ENCODE measurements around the gene MRM1.
"Not testable (repeated sequence)": the region's sequence is repeated elsewhere in the genome, so short reads cannot be mapped to it uniquely, and the experiment has no call there.

Gene MRM1

GRCh38 chr17:36598951-36599401 lies 2.4 kb upstream of the MRM1 start:
- peak in 1 of 42 donors; percentile 16 for DNase-seq
- intact Hi-C loops (cut with DNase I), result no loop called here

- intact Hi-C loops (cut with DNase I), result loop anchor here (2.0 kb wide), 1 partner anchor 1009 kb away; the partner anchor contains the start of gene SYNRG
- DNase-seq, result no peak
These were observed 1.7 kb upstream of the MRM1 start for GRCh38 chr17:36599546-36600250.

DNA sequence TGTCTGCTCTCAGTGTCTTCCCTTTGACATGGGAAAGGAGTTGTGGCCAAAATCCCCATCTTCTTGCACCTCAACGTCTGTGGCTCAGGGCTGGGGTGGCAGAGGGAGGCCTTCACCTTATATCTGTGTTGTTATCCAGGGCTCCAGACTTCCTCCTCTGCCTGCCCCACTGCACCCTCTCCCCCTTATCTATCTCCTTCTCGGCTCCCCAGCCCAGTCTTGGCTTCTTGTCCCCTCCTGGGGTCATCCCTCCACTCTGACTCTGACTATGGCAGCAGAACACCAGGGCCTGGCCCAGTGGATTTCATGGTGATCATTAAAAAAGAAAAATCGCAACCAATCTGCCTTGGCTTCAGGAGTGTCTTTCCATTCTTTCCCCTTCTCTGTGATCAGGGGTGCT lies 918 bp upstream of the MRM1 start:
- intact Hi-C loops (cut with DNase I), result loop anchor here (2.0 kb wide), 1 partner anchor 1008 kb away; the partner anchor contains the start of gene SYNRG
- no peak for DNase-seq

GRCh38 chr17:36600936-36601302 lies 464 bp upstream of the MRM1 start:
- intact Hi-C loops (cut with DNase I), result loop anchor here (1.0 to 2.0 kb wide), 2 partner anchors 56 to 1008 kb away; partner anchors contain the start of gene SYNRG
- peak in 17 of 42 donors; percentile 16 to 78 (median 55) for DNase-seq

DNA sequence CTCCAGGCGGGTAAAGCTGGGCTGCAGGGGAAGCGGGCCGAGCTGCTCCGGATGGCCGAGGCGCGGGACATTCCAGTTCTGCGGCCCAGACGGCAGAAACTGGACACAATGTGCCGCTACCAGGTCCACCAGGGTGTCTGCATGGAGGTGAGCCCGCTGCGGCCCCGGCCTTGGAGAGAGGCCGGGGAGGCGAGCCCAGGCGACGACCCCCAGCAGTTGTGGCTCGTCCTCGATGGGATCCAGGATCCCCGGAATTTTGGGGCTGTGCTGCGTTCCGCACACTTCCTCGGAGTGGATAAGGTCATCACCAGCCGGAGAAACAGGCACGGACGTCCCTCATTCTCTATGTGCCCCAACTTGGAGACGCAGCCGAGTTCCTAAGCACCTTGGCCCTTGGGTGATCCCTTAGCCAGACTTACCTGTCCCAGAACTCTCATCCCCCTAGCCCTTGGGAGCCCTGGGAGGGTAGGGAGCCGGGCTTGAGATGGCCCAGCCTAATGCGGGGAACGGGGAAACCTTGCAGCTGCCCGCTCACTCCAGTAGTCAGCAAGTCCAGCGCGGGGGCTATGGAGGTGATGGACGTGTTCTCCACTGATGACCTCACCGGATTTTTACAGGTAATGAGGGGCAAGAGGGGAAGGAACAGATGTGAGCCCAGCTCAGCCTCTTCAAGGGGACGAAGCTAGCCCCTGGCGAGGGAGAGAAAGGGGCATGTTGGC lies 806 bp downstream of the MRM1 start:
- intact Hi-C loops (cut with DNase I), result no loop called here
- DNase-seq, result peak in 24 of 42 donors; percentile 7 to 57 (median 20)

- DNase-seq, result peak in 39 of 42 donors; percentile 31 to 83 (median 60)
These were observed 1.6 kb downstream of the MRM1 start for GRCh38 chr17:36602924-36603384.

DNA sequence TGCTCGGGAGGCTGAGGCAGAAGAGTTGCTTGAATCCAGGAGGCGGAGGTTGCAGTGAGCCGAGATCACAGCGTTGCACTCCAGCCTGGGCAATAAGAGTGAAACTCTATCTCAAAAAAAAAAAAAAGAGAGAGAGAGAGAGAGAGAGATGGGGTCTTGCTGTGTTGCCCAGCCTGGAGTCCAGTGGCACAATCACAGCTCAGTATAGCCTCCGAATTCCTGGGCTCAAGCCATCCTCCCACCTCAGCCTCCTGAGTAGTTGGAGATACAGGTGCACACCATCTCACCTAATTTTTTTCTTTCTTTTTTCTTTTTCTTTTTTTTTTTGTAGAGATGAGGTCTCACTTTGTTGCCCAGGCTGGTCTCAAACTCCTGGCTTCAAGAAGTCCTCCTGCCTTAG lies 3.6 kb downstream of the MRM1 start:
- DNase-seq; intact Hi-C loops (cut with DNase I): not testable (repeated sequence)

More at GRCh38 chr17:36602924-36603384, 1.6 kb downstream of the MRM1 start:
- intact Hi-C loops (cut with DNase I), result no loop called here

GRCh38 chr17:36608280-36608679 lies 6.9 kb downstream of the MRM1 start:
- no peak for DNase-seq
- intact Hi-C loops (cut with DNase I), result no loop called here

- peak in 41 of 42 donors; percentile 29 to 86 (median 67) for DNase-seq
- intact Hi-C loops (cut with DNase I), result no loop called here
These were observed 7.6 kb downstream of the MRM1 start for GRCh38 chr17:36608794-36609497.

DNA sequence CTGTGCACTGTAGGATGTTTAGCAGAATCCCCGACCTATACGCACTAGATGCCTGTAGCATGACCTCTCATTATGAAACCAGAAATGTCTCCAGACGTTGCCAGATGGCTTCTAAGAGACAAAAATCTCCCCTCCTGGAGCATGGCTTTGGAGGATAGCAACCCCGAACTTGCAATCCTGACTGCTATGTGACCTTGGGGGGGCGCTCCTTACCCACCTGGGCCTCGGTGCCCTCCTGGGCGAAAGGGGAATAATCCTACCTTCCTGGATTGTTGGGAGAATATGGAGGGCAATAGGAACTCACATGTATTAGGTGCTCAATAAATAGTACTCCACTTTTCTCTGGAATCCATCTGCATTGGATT lies 8.1 kb downstream of the MRM1 start:
- intact Hi-C loops (cut with DNase I), result no loop called here
- DNase-seq, result no peak

DNA sequence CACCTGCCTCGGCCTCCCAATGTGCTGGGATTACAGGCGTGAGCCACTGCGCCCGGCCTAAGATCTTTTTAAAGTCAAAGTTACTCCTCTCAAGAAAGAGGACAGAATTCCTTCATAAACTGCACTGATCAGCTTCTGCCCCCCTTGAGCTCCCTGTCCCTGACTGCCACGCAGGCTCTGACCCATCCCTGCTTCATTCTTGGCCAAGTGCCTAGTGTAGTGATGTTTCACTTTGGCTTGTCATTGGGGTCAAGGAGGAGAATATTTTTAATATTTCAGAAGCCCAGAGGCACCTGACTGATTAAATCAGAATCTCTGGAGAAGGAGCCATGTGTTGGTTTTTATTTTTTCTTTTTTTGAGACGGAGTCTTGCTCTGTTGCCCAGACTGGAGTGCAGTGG lies 9.1 kb downstream of the MRM1 start:
- no peak for DNase-seq
- intact Hi-C loops (cut with DNase I), result no loop called here

DNA sequence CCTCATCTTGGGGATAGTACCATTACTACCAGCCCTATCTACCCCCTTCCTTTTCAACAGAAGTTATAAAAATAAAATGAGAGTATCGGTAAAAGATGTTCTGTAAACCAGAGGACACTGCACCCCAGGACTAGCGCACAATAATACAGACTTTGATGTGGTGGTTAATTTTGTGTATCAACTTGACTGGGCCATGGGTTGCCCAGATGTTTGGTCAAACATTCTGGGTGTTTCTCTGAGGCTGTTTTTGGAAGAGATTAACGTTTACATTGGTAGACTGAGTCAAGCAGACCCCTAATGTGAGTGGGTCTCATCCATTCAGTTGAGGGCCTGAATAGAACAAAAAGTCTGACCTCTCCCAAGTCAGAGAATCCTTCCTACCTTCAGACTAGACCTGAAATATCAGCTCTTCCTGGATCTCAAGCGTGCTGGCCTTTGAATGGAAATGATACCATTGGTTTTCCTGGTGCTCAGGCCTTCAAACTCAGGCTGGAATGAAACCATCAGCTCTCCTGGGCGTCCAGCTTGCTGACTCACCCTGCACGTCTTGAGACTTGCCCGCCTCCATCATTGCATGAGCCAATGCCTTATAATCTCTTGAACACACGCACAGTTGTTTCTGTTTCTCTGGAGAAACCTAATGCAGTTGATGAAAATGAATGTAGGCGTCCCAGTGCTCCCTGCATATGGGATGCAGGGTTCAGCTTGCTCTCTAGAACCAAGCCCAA lies 10.1 kb downstream of the MRM1 start:
- no peak for DNase-seq
- intact Hi-C loops (cut with DNase I), result no loop called here

- DNase-seq, result no peak
- intact Hi-C loops (cut with DNase I), result no loop called here
These were observed 10.9 kb downstream of the MRM1 start for GRCh38 chr17:36612323-36612722.

DNA sequence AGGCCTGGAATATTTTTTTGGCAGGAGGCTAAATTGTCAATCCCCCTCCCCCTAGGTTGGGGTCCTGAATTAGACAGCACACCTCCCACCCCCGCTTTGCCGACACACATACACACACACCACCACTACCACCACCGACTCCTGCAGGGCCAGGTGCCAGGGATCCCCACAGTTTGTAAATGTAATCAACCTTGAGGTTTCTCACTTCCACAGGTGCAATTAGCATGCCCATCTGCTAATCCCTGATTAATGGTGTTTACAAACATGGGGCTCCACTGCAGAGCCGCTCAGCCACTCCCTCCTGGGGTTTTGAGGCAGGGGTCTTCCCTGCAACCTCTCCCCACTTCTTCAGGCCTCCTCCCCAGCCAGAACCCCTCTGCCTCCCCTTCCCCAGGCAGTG lies 11.8 kb downstream of the MRM1 start:
- DNase-seq, result no peak
- intact Hi-C loops (cut with DNase I), result no loop called here

DNA sequence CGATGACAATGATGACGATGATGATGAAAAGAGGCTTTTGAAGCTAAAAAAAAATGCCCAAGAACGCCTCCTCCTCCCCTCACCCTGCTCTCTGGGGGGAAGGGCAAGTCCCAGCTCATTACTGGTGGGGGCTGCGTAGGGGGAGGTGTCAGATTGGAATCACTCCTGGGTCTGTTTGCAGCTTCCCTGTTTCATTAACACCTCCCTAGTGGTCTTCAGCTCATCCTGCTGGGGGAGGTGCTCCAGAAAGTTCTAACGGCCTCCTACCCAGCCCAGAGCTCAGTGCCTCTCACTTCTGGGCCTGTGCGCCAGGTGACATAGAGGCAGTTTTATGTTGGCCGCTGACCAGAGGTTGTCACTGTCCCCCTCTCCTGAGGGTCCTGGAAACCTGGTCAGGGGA lies 12.7 kb downstream of the MRM1 start:
- intact Hi-C loops (cut with DNase I), result no loop called here
- no peak for DNase-seq

GRCh38 chr17:36614933-36615332 lies 13.6 kb downstream of the MRM1 start:
- no peak for DNase-seq
- intact Hi-C loops (cut with DNase I), result no loop called here

DNA sequence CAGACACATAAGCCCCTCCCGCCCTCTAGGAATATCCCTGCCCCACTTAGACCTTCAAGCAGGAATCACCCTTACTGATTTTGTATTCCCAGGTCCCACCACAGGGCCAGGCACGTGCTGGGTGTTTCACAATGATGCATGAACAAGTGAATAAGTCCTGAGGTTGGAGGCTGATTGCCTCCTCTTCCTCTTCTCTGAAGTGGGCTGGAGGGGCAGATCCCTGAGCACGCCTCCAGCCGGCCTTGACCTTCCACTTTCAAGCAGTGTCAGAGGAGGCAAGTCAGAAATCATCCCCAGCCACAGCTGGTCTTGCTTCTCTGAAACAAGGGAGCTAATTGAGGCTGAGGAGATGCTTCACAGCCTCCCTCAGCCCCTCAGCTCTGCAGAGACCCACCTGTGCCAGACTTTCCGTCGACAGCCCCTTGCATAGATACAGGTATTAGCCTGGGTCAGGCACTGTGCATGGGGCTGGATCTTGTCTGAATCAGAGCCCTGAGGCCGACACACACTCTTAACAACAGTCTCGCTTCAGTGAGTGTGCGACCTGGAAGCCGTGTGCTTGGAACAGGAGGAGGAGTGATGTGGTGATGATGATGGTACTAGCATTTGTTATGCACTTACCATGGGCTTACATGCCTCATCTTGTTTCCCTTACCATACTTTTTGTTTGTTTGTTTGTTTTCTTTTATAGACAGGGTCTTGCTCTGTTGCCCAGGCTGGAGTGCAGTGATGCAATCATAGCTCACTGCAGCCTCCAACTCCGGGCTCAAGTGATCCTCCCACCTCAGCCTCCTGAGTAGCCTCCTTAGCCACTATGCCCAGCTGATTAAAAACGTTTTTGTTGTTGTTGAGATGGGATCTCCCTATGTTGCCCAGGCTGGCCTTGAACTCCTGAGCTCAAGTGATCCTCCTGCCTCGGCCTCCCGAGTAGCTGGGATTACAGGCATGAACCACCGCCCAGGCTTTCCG lies 15.0 kb downstream of the MRM1 start:
- DNase-seq, result no peak
- intact Hi-C loops (cut with DNase I), result no loop called here

DNA sequence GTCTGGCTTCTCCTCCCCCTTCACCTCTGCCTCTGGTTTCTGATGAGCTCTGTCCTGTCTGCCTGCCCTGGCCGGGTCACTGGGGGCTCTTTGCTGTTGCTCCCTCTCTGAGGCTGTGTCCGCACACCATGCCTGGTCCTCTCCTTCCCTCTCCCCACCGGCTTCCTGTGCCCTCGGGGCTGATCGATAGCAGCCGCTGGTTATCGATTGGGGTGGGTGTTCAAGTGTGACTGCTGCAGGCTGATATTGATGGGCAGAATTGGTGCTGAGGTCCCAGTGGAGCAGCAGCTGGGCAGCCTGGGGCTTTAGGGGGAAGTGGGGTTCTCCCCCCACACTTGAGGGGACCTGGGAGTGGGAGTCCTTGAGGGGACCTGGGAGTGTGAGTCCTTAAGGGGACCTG lies 16.4 kb downstream of the MRM1 start:
- intact Hi-C loops (cut with DNase I), result no loop called here
- no peak for DNase-seq

Measured in head of caudate nucleus (tissue), 42 donors.